ENCODE data around the gene ALK. TPM values are rescaled to one million over a fixed set of nuclear protein-coding genes. Genes with fewer than 3 reads are reported as not detected.

ALK gene
- total RNA-seq, 3 donors from 2014 or later: 0.07 to 2.4 (median 0.09) TPM

- DNase-seq (no peak), ATAC-seq (no peak)
- no peaks in the 10 kb centered on the region for H3K36me3 ChIP-seq (ENCODE audit: low read depth)
- no peak overlapping the region for H3K4me3 ChIP-seq
- H3K4me1 ChIP-seq (ENCODE audit: low read depth): no peaks in the 10 kb centered on the region
- intact Hi-C loops (cut with DNase I, micrococcal nuclease): no loop called here
- no peak for TF ChIP-seq CTCF (IDR thresholded peaks at IDR 0.05)
- H3K9me3 ChIP-seq: no peaks in the 10 kb centered on the region
Measured at GRCh38 chr2:29504746-29505145, 416.6 kb downstream of the ALK start.

- no peak overlapping the region for H3K4me3 ChIP-seq
- ATAC-seq: no peak
- intact Hi-C loops (cut with DNase I, micrococcal nuclease): no loop called here
Measured at GRCh38 chr2:29502460-29502911, 418.9 kb downstream of the ALK start.

GRCh38 chr2:29497375-29497774 is 424.0 kb downstream of the ALK start:
- ATAC-seq (no peak), DNase-seq (no peak)
- Histone ChIP-seq H3K4me3 (no peak overlapping the region), H3K9me3 (no peaks in the 10 kb centered on the region), H3K36me3 (ENCODE audit: low read depth) (no peaks in the 10 kb centered on the region), H3K4me1 (ENCODE audit: low read depth) (no peaks in the 10 kb centered on the region)
- no peak for TF ChIP-seq CTCF (IDR thresholded peaks at IDR 0.05)
- intact Hi-C loops (cut with DNase I, micrococcal nuclease): no loop called here

More at GRCh38 chr2:29502460-29502911, 418.9 kb downstream of the ALK start:
- DNase-seq: no peak
- no peaks in the 10 kb centered on the region for H3K9me3 ChIP-seq
- H3K36me3 ChIP-seq (ENCODE audit: low read depth): no peaks in the 10 kb centered on the region
- no peak for TF ChIP-seq CTCF (IDR thresholded peaks at IDR 0.05)
- no peaks in the 10 kb centered on the region for H3K4me1 ChIP-seq (ENCODE audit: low read depth)

- no peak for DNase-seq
- no peaks in the 10 kb centered on the region for H3K36me3 ChIP-seq (ENCODE audit: low read depth)
- no peaks in the 10 kb centered on the region for H3K9me3 ChIP-seq
- H3K4me1 ChIP-seq (ENCODE audit: low read depth): no peaks in the 10 kb centered on the region
- ATAC-seq: no peak
- TF ChIP-seq CTCF (IDR thresholded peaks at IDR 0.05): no peak
- intact Hi-C loops (cut with DNase I, micrococcal nuclease): no loop called here
- no peak overlapping the region for H3K4me3 ChIP-seq
Measured at GRCh38 chr2:29496198-29496597, 425.2 kb downstream of the ALK start.

- intact Hi-C loops (cut with DNase I, micrococcal nuclease): no loop called here
Measured at GRCh38 chr2:29495536-29496060, 425.8 kb downstream of the ALK start.

More at GRCh38 chr2:29495536-29496060, 425.8 kb downstream of the ALK start:
- no peak overlapping the region for H3K4me3 ChIP-seq
- DNase-seq (no peak), ATAC-seq (no peak)
- no peaks in the 10 kb centered on the region for H3K4me1 ChIP-seq (ENCODE audit: low read depth)
- no peaks in the 10 kb centered on the region for H3K9me3 ChIP-seq
- H3K36me3 ChIP-seq (ENCODE audit: low read depth): no peaks in the 10 kb centered on the region
- TF ChIP-seq CTCF (IDR thresholded peaks at IDR 0.05): no peak

Data from mucosa of descending colon (tissue), 3 donors.